OCI-M2 (cell line): Measurements from ENCODE around the gene LCK.

Experiments used
- DNase-seq: peaks from one replicate; lab custom pipeline; 2025; ENCODE audit not compliant: unreplicated experiment; lab: John Stamatoyannopoulos, UW

Gene LCK

GRCh38 chr1:32318127-32318869, 67.2 kb downstream of the LCK start:
- DNase-seq = no peak

- no peak for DNase-seq
Measured at GRCh38 chr1:32321712-32322291, 70.7 kb downstream of the LCK start.

DNA sequence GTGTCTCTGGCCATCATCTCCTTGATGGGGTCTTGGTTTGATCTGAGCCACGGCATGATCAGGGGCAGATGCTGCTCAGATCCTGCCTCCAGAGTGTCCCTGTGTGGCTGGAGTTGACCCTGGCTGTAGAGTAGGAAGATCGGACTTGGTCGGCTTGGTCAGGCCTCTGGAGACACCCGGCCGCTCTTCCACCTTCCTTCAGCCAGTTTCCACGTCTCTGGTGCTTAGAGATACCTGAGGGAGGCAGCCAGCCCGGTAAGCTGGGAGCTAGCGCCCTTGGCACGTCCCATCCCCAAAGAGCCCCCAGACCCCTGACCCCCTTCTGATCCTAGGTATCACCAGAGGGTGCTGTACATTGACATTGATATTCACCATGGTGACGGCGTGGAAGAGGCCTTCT, 76.1 kb downstream of the LCK start:
- no peak for DNase-seq

DNA sequence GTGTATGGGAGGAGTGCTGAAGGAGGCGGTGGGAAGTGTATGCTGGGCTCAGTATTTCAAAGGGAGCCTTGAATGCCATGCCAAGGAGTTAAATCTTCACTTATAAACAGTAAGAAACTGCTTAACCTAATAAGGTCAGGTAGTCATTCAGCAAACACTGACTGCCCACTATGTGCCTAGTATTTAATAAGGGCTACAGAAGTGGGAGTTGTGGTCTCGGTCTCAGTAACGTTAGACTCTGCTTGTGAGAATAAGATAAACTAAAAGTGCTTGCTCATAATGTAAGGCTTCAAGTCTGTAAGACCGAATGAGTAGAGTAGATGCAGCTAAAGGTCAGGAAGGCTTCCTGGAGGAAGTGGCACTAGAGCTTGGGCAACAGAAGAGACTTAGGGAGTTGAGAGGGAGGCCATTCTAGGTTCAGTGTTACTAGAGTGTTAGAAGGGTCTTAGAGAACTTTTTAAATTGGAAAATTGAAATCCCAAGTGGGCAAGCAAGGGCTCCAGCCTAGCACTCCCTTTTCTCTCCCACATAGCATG, 78.9 kb downstream of the LCK start:
- no peak for DNase-seq

DNA sequence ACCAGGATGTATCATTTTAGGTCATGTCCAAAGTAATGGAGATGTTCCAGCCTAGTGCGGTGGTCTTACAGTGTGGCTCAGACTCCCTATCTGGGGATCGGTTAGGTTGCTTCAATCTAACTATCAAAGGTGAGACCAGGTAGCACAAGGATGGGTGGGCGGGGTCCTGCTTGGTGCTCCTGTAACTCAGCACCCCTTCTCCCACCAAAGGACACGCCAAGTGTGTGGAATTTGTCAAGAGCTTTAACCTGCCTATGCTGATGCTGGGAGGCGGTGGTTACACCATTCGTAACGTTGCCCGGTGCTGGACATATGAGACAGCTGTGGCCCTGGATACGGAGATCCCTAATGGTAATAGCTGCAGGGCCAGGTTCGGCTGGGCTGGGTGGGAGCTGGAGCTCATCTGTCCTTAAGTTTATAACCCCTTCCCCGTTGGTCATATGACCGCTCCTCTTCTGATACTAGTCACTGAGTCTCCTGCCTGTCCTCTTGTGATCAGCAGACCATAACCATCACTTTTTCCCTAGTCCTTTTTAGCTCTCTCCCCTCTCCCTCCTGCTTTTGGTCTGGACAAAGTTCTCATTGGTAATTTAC, 79.6 kb downstream of the LCK start:
- no peak for DNase-seq

GRCh38 chr1:32331549-32331948, 80.5 kb downstream of the LCK start:
- DNase-seq = no peak

- DNase-seq = no peak
Measured at GRCh38 chr1:32332290-32333079, 81.4 kb downstream of the LCK start.

GRCh38 chr1:32333251-32333963, 82.3 kb downstream of the LCK start:
- DNase-seq = no peak

DNA sequence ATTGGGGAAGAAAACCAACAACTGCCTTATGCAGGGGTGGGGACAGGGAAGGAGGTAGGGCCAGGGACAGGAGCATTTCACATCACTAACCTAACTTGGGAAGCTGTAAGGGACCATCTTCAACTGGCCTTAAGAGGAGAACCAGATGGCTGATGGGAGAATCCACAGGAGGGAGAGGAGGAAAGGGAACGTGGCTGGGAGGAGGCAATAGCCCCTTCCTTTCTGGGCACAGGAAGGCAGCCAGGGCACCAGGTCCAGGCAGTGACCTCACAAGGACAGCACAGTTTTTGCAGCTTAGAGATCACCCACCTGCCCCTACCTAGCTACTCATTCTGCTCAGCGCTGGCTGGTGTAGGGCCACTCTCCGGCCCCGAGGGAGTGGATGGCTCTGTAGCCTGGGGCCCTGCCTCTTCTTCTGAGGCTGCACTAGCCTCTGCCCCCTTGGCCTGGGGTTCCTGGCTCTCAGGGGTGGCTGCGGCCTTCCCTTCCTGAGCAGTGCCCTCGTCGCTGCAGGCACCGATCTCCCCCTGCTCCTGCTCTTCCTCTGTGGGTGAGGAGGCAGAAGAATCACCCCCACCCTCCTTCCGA, 83.3 kb downstream of the LCK start:
- DNase-seq = no peak

- no peak for DNase-seq
Measured at GRCh38 chr1:32334864-32335534, 83.9 kb downstream of the LCK start.

DNA sequence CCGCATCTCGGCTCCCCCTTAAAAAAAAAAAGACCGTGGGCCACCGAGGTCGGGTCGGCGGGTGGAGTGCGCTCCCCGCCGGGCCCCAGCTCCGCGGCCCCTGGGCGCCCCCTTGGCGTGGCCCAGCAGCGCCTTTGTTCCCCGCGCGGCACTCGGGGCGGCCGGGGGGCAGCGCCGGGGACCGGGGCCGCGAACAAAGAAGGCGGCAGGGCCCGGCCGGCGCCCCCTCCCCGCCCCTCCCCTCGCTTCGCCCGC, 84.4 kb downstream of the LCK start:
- no peak for DNase-seq
